CD4-positive, alpha-beta T cell treated with Interferon gamma for 1 hour (primary cell): ENCODE data around the gene TYW1.
"Not testable (repeated sequence)": the region's sequence is repeated elsewhere in the genome, so short reads cannot be mapped to it uniquely, and the experiment has no call there.

ENCODE experiments used
- DNase-seq: peaks from one replicate; pipeline ENCODE4 v3.0.0-alpha.2; 2020

The TYW1 gene

DNA sequence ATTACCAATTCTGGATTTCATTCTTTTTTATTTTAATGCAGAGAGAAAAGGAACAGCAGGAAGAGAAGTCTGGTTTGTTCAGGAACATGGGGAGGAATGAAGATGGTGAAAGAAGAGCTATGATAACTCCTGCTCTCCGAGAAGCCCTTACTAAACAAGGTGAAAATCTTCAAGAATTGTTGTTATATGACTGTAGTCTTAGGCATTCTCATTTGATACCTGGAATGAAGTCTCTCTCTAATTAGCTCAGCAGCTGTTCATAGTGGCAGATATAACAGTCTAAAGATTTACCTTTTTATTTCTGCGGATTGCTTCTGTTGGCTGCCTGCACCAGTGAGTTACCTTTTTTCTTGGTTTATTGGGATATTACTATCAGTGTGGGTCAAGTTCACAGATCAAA is 53.3 kb downstream of the TYW1 start:
- DNase-seq = not testable (repeated sequence)

GRCh38 chr7:67052161-67052560 is 55.5 kb downstream of the TYW1 start:
- DNase-seq = not testable (repeated sequence)

DNA sequence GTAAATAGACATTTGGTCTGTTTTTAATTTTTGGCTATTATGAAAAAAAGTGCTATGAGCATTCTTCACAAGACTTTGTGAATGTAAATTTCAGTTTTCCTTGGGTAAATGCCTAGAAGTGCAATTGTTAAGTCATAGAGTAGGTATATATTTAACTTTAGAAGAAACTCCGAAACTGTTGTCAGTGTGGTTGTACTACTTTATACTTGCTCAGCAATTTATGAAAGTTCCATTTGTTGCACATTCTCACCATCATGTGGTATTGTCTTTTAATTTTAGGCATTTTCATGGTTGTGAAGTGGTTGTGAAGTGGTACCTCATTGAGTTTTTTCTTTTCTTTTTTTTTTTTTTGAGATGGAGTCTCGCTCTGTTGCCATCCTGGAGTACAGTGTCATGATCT is 60.0 kb downstream of the TYW1 start:
- no peak for DNase-seq

DNA sequence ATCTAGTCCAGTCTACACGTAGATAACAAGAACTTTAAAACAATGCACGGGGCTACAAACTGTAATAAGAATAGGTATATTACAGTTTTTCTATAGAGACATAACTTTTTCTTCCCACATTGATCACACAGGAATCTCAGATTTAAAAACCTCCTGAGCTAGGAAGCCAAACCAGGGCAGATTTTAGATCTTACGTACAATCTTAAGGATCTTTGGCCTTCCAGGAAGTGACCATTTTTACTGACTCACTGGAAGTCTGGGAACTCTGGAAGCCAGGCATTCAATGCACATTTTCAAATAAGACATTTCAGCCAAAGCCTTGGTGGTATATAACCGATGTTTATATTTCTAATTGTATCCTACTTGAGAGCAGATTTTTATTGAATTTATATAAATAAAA is 64.7 kb downstream of the TYW1 start:
- not testable (repeated sequence) for DNase-seq

- not testable (repeated sequence) for DNase-seq
These were observed 66.2 kb downstream of the TYW1 start for GRCh38 chr7:67062802-67063201.

- not testable (repeated sequence) for DNase-seq
These were observed 70.5 kb downstream of the TYW1 start for GRCh38 chr7:67066950-67067622.

- DNase-seq = not testable (repeated sequence)
These were observed 79.5 kb downstream of the TYW1 start for GRCh38 chr7:67076120-67076519.

DNA sequence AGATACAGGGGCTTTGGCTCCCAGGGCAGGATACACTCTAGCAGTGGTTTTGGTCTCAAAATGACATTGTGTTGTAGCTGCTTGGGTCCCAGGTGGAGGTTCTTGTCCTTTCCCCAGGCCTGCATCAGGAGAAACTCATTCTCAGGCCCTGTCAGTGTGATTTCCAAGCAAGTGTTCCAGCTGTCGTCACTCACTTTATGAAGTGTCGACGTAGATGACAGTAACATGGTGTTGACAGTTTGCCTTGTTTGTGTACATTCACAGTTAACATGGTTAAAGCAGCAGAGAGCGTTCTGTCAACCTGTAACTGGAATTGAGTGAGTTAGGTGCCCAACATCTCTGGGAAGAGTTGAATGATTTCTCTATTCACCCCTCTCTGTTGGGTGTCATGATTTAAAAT is 86.2 kb downstream of the TYW1 start:
- DNase-seq = not testable (repeated sequence)

DNA sequence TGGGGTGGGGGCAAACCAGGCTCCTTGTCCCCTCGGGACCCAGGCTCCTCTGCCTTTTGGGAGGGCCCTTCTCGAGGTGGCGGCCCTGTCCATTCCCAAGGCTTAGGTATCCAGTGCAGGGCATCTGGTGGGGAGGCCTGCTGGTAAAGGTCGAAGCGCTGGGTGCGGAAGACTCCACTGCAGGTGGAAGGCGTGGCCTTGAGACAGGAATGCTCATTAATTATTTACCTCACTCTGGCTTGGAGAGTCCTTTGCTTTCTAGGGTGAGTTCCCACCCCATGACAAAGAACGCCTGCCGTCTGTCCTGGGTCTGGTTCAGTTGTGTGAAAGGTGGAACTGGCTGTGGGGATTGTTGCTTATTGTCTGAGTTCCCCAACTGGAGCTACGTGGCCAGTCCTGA is 92.6 kb downstream of the TYW1 start:
- not testable (repeated sequence) for DNase-seq

- DNase-seq = not testable (repeated sequence)
These were observed 94.4 kb downstream of the TYW1 start for GRCh38 chr7:67091053-67091452.

DNA sequence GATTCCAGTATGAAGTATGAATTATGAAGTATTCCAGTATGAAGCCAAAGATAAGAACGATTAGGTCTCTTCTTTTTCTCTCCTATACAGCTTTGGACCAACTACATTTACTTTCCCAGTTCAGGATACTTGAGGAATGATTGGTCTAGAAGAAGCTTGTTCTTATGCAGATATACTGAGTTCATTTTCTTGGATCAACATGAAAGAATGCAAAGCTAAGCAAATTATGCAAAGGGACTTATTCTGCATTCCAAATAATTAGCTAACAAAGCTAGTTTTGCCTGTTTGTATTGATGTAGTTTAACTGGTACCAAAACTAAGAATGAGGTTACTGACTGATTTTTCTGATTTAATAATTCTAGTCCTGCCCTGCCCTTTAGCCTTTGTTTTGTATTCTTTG is 101.4 kb downstream of the TYW1 start:
- not testable (repeated sequence) for DNase-seq

- not testable (repeated sequence) for DNase-seq
These were observed 102.8 kb downstream of the TYW1 start for GRCh38 chr7:67099406-67099805.

DNA sequence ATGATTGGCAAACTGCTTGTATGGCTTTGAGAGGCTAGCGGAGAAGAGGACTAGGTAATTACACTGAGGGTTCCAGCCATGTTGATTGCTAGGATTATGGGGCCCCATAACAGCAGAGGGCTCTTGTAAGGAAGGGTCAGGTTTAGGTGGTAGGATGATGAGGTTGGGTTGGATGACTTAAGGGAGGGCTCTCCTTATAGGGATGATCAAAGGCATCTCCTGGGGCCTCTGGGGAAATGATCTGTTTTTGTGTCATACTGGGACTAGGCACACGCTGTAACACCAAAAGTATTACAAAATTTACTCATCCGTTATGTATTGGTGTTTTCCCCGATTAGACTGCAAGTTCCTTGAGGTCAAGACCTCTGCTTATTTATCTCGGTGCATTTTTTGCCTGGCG is 103.4 kb downstream of the TYW1 start:
- DNase-seq = not testable (repeated sequence)

DNA sequence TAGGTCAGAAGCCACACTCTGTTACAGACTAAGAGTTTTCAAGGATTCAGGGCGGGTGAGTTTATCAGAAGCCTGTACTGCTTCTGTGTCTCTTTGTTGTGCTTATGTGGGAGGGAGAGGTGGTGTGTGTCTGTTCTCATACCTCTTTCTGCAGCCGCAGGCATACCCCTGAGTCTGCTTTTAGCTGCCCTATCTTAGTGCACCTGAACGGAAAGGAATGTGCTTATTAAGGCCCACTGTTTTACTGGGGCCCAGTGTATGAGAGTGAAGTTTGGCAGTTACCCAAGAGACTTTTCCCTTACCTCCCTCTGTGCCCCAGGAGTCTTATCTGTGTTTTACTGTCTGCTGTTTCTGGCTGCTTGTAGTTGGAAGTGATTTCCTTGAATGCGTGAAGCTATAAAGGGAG is 104.3 kb downstream of the TYW1 start:
- no peak for DNase-seq

DNA sequence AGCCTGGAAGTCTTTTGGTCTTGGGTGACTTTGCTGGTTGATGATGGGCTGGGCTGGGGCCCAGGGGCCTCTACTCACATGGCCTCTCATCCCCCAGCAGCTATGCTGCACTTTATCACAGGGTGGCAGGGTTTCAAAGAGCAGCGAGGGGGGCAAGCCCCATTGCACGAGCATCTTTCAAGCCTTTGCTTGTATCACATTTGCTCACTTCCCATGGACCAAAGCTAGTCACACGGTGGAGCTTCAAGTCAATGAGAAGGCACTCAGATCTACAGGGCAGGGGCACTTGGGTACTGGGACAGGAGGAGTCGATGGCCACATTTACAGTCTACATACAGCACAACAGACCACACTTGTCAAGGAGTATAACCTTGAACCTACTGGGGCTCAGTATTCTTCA is 108.3 kb downstream of the TYW1 start:
- not testable (repeated sequence) for DNase-seq

DNA sequence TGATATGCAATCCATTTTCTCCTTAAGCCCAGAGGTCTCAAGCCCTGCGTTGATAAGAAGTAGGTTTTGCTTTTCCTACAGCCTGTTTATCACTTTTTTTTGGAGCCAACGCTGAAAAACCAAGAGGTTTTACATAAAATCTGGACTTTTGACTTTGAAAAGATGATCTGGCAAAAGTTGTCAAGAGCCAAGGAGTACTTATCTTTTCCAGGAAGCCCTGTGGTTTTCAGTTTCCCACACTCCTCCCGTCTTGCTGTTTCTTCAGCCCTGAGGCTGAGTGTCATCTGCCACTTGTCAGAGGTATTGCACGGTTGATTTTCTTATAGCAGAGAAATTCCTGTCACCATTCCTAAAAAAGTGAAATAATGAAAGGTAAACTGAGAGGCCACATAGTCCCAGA is 108.7 kb downstream of the TYW1 start:
- DNase-seq = no peak

DNA sequence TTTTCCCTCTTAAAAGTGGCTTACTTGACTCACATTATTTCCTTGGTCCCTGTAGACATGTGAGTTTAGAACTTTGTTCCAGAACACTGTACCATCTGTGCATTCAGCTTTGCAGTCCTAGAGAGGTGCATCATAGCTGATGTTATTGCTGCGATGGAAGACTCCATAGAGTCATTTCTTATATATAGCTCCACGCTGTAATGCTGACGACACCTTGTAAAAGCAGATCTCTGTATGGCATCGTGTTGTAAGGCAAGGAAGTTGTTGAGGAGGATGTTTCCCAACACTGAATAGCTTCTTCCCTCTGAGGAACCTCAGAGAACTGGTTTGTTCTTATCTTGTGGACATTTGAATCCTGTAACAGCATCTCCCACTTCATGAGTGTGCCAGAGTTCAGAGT is 109.6 kb downstream of the TYW1 start:
- not testable (repeated sequence) for DNase-seq

DNA sequence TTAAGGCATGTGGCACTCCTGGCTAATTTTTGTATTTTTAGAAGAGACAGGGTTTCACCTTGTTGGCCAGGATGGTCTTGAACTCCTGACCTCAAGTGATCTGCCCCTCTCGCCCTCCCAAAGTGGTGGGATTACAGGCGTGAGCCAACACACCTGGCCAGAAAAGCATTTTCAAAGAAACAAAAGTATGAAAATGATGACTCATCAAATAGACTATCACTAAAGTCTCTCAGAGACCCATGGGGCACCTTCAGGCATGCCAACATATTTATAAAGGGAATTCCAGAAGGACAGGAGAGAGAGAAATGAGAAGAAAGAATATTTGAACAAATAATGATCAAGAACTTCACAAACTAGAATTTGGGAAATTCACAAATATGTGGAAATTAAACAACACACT is 114.7 kb downstream of the TYW1 start:
- not testable (repeated sequence) for DNase-seq

DNA sequence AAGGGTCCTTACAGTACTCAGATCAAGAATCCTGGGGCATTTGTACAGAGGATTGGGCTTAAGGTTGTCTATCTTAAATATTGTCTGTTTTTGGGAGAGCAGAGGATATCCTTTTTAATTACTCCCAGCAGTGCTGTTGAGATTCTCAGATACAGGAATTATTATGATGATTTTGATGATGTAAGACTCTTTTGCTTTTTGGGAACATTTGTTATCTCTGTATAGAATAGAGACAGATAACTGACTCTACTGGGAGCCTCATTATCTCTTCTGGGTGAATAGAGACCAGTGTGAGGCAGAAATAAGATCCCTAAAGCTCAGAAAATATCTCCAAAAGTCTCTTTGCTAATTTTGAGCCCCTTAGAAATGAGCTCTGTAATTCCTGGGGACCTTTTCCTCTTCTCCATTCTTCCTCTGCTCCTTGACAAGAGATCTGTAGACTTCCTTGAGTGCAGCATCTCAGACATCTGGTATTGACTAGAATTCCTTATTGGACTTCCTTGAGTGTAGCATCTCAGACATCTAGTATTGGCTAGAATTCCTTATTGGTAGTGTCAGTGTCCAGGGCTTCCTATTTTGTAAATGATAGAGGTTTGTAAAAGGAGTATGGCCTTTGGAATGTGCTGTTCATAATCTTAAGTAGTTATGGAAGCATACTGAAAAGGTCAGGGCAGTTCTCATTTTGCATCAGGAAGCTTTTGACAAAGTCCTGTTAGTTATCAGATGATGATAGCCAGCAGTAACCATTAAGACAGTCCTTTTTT is 118.0 kb downstream of the TYW1 start:
- DNase-seq = not testable (repeated sequence)

DNA sequence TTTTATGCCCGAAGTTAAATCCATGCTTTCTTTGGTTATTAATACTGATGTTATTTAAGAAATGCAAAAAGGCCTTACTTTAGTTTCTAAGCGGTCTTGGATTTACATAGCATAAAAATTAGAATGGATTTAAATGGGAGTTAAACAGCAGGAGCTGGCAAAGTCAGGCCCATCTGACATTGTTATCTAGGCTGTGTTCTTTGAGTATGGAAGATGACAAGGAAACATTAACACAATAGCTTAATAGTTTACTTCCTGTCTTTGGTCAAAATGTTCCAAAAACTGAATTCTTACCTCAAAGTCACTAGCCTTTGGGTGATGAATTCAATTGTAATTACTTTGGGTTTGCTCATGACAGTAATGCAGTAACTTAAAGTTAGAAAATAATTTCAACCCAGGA is 123.9 kb downstream of the TYW1 start:
- DNase-seq = not testable (repeated sequence)

DNA sequence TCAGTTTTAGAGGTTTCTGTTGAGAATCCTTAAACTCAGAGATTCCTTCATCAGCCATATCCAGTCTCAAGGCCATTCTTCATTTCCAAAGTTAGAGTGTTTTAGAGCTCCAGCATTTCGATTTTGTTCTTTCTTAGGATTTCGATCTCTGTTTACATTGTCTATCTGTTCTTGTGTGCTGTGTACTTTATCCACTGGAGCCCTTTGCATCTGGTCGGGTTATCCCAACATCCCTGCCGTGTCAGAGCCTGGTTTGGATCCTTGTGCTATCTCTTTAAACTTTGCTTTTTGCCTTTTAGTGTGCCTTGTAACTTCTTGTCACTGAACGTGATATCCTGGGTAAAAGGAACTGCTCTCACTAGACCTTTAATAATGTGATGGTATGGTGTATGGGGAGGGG is 131.6 kb downstream of the TYW1 start:
- DNase-seq = not testable (repeated sequence)

DNA sequence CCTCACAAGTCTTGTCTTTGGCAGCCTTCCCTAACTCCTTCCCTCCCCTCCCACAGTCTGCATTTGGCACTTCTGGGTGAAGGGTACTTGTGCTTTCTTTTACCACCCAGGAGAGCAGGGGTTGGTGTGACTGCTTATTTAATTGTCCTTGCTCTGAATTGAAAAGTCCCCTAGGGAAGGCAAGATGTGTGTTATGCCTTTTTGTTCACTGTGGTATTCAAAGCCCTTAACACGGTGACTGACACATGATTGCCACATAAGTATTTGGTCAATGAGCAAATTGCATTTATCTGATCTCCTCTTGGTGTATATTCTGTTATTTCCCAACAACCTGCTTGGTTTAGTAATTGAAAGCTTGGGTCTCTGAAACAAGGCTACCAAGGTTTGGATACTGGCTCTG is 134.1 kb downstream of the TYW1 start:
- DNase-seq = not testable (repeated sequence)

DNA sequence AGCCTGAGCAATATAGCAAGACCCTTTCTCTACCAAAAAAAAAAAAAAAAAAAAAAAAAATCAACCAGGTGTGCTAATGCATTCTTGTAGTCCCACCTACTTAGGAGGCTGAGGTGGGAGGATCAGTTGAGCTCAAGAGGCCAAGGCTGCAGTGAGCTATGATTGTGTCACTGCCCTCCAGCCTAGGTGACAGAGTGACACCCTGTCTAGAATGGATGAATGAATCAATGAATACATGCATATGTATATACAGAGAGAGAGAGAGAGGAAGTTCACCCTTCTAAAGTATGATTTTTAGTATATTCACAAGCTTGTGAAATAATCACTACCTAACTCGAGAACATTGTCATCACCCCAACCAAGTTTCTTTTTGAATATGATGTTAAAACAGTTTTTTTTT is 138.3 kb downstream of the TYW1 start:
- not testable (repeated sequence) for DNase-seq
